ENCODE measurements around the gene OR13J1.

GRCh38 chr9:35882996-35883395 lies 12.8 kb upstream of the OR13J1 start:
- no peak for TF ChIP-seq POLR2A (IDR thresholded peaks at IDR 0.05)
- TF ChIP-seq CTCF (IDR thresholded peaks at IDR 0.05), result no peak
- no peak for TF ChIP-seq EP300 (IDR thresholded peaks at IDR 0.05)

Measured in ovary (tissue), 3 donors.